ENCODE data around the gene CCNH. TPM values are rescaled to one million over a fixed set of nuclear protein-coding genes. Genes with fewer than 3 reads are reported as not detected.

CCNH gene
- total and polyA plus RNA-seq, 9 of the 15 experiments (the other 6 are each of a cell fraction or from before 2014, with no cell fraction given), result 100 to 213 (median 150) TPM

DNA sequence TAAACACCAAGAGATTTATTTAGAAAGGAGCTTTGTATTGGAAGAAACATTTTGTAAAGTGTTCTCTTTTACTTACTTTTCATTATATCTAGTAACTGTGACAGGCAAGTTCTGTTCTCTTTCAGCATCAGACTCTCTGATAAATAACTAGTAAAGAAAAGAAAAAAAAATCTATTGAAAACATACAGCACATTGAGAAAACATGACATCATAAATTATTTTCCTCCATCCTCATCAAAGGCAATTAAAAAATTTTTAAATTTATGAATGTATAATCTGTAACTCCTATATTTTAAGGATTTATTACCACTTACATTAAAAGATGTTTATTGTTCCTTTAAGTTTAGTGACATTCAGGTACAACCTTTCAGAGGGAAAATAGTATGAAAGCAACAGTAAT is 11.1 kb downstream of the CCNH start:
- H3K79me2 ChIP-seq (ENCODE audit: control insufficient read depth, insufficient read depth, low read length), result peaks cover 53% of the 10 kb centered on the region
- no peaks in the 10 kb centered on the region for H3K9me1 ChIP-seq (ENCODE audit: control insufficient read depth, insufficient read depth, low read length)
- DNase-seq (ENCODE audit: extremely low read depth in 1 of 4, low spot score in 3 of 4) (no peak), ATAC-seq (no peak), FAIRE-seq (no peak)
- no peak overlapping the region for H3K4me3 ChIP-seq
- H3K27ac ChIP-seq (ENCODE audit: extremely low read depth, low read depth, low read length), result no peak overlapping the region
- ChIA-PET POLR2A (no interaction called here), CTCF (ENCODE audit: low intra/inter-chr PET ratio) (no interaction called here)
- intact Hi-C loops (cut with micrococcal nuclease), result no loop called here
- H3K9me3 ChIP-seq (replicated peaks; ENCODE audit: control insufficient read depth, insufficient read depth, low read depth, low read length), result no peaks in the 10 kb centered on the region
- H3K27me3 ChIP-seq (ENCODE audit: control insufficient read depth in 2 of 2, insufficient read depth in 2 of 2, low read length in 2 of 2), result no peaks in the 10 kb centered on the region
- in situ Hi-C loops (cut with MboI), result no loop called here
- no peak for TF ChIP-seq PYGO2 (tag; IDR thresholded peaks at IDR 0.05)
- TF ChIP-seq EHMT2 (IDR thresholded peaks at IDR 0.05), result no peak
- no peak for TF ChIP-seq POLR2H (tag; IDR thresholded peaks at IDR 0.05; ENCODE audit: low read depth)
- TF ChIP-seq, protein P1, sequence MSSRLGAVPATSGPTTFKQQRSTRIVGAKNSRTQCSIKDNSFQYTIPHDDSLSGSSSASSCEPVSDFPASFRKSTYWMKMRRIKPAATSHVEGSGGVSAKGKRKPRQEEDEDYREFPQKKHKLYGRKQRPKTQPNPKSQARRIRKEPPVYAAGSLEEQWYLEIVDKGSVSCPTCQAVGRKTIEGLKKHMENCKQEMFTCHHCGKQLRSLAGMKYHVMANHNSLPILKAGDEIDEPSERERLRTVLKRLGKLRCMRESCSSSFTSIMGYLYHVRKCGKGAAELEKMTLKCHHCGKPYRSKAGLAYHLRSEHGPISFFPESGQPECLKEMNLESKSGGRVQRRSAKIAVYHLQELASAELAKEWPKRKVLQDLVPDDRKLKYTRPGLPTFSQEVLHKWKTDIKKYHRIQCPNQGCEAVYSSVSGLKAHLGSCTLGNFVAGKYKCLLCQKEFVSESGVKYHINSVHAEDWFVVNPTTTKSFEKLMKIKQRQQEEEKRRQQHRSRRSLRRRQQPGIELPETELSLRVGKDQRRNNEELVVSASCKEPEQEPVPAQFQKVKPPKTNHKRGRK (tag; IDR thresholded peaks at IDR 0.05), result no peak
- no peak for TF ChIP-seq MAZ (CRISPR knock-in tag; conservative IDR thresholded peaks at IDR 0.05 in 1 of 2, IDR thresholded peaks at IDR 0.05 in 1 of 2)
- TF ChIP-seq NCOA6 (IDR thresholded peaks at IDR 0.05), result no peak
- no peak for TF ChIP-seq CBFA2T3 (IDR thresholded peaks at IDR 0.05)
- no peak overlapping the region for H3K4me2 ChIP-seq (ENCODE audit: insufficient read depth, low read length)
- no peaks in the 10 kb centered on the region for H4K20me1 ChIP-seq (replicated peaks; ENCODE audit: control insufficient read depth, insufficient read depth, low read length)
- peaks cover 0 to 10% of the 10 kb centered on the region in 2 experiments; a peak in 2 of 5 replicates for H3K4me1 ChIP-seq (replicated peaks in 1 of 2; ENCODE audit: control insufficient read depth in 2 of 2, insufficient read depth in 2 of 2, low read length in 2 of 2)
- H3K36me3 ChIP-seq (ENCODE audit: control insufficient read depth, insufficient read depth, low read length), result peaks cover 100% of the 10 kb centered on the region
- H3K9ac ChIP-seq (ENCODE audit: insufficient read depth in 1 of 2, low read depth in 2 of 2, low read length in 2 of 2), result no peak overlapping the region
- BruUV-seq (replicated peaks), result no TSS peak
- no peak overlapping the region for H2AFZ ChIP-seq (ENCODE audit: low read depth, low read length)

All from K562 (cell line).